ENCODE data around the gene TMPO. TPM values are rescaled to one million over a fixed set of nuclear protein-coding genes. Genes with fewer than 3 reads are reported as not detected.

TMPO gene
- total and polyA plus RNA-seq, 2 donors (not counting 3 experiments of a cell fraction or from before 2014, with no cell fraction given) = 27.8 to 150 TPM

DNA sequence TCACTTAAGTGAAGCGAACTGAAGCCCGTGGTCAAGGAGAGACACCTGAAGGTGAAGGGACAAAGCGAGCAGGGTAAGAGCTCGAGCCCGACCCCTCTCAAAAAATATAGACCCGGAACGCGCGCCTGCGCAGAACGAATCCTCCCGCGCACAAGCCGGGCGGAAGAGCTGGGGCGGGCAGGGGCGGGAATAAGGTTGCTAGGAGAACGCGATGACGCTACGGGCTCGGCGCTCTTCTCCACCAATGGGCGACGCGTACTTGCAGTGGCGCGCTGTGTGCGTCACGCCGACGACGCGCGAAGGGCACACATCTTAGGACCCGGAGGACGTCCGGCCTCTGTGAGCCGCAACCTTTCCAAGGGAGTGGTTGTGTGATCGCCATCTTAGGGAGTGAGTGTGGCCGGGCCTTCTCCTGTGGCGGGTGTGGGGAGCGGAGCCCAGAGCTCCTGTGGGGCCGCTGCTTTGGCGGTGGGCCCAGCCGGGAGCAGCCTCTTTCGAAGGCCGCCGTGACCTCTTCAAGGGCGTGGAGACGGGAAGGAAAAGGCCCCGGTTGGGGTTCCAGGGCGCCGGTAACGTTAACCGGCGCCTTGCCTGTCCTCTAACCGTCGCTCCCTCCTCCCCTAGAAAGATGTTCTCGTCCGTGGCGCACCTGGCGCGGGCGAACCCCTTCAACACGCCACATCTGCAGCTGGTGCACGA, 78.1 kb downstream of the TMPO start, which contains the start of gene SLC25A3:
Gene SLC25A3, plus strand, starts transcription at position 336 of the 699 bp plus-strand sequence. Its CDS starts 293 bp downstream, at position 629.
- H3K27ac ChIP-seq (ENCODE audit: insufficient read depth, low read depth, low read length) = peak within 1 kb of the TSS; percentile 67
- dilution Hi-C loops (cut with MboI; ENCODE audit: extremely low pct_ligation_motif_present, low sequenced_read_pairs) (no loop called here), intact Hi-C loops (cut with micrococcal nuclease) (loop anchor here (1.0 to 5.0 kb wide), 8 partner anchors 27 to 466 kb away; partner anchors contain the start of gene APAF1)
- FAIRE-seq = peak; percentile 95
- TF ChIP-seq FOS (IDR thresholded peaks at IDR 0.05; ENCODE audit: borderline replicate concordance, insufficient read depth, low read length) = no peak
- no peak for TF ChIP-seq GATA2 (IDR thresholded peaks at IDR 0.05; ENCODE audit: insufficient read depth, insufficient read length, low read depth, low read length)
- TF ChIP-seq MYC (IDR thresholded peaks at IDR 0.05; ENCODE audit: low read depth, low read length) = peak; percentile 16
- no peak for TF ChIP-seq EZH2 (IDR thresholded peaks at IDR 0.05; ENCODE audit: borderline replicate concordance, low read depth, low read length, severe bottlenecking)
- TF ChIP-seq, protein P1, sequence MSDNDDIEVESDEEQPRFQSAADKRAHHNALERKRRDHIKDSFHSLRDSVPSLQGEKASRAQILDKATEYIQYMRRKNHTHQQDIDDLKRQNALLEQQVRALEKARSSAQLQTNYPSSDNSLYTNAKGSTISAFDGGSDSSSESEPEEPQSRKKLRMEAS (IDR thresholded peaks at IDR 0.05; ENCODE audit: insufficient read depth, insufficient read length) = peak; percentile 54
- TF ChIP-seq POLR2A (IDR thresholded peaks at IDR 0.05; ENCODE audit: low read depth, low read length) = peak; percentile 99
- TF ChIP-seq, protein P2, sequence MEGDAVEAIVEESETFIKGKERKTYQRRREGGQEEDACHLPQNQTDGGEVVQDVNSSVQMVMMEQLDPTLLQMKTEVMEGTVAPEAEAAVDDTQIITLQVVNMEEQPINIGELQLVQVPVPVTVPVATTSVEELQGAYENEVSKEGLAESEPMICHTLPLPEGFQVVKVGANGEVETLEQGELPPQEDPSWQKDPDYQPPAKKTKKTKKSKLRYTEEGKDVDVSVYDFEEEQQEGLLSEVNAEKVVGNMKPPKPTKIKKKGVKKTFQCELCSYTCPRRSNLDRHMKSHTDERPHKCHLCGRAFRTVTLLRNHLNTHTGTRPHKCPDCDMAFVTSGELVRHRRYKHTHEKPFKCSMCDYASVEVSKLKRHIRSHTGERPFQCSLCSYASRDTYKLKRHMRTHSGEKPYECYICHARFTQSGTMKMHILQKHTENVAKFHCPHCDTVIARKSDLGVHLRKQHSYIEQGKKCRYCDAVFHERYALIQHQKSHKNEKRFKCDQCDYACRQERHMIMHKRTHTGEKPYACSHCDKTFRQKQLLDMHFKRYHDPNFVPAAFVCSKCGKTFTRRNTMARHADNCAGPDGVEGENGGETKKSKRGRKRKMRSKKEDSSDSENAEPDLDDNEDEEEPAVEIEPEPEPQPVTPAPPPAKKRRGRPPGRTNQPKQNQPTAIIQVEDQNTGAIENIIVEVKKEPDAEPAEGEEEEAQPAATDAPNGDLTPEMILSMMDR (IDR thresholded peaks at IDR 0.05; ENCODE audit: extremely low read depth in 1 of 2, insufficient read depth in 1 of 2, low read depth in 1 of 2, low read length in 2 of 2) = no peak
- TF ChIP-seq JUN (IDR thresholded peaks at IDR 0.05; ENCODE audit: borderline replicate concordance, insufficient read depth, insufficient read length, low read depth) = peak; percentile 15
- peak; percentile 99 for TF ChIP-seq POLR2AphosphoS5 (IDR thresholded peaks at IDR 0.05; ENCODE audit: insufficient read depth, low read depth, low read length)
- H3K9ac ChIP-seq (replicated peaks; ENCODE audit: extremely low read depth, insufficient read depth, low read length) = peak within 1 kb of the TSS; percentile 93
- peaks cover 13% of the 10 kb centered on the region for H3K4me1 ChIP-seq (ENCODE audit: control insufficient read depth, extremely low read depth, insufficient read depth, low read length)
- H3K79me2 ChIP-seq (ENCODE audit: control insufficient read depth, insufficient read depth, low read length) = peaks cover 49% of the 10 kb centered on the region
- peak within 1 kb of the TSS; percentile 97 for H3K4me2 ChIP-seq (ENCODE audit: insufficient read depth, low read length)
- H4K20me1 ChIP-seq (replicated peaks; ENCODE audit: control insufficient read depth, extremely low read depth, insufficient read depth, low read length) = peaks cover 12% of the 10 kb centered on the region
- DNase-seq (ENCODE audit: low read depth, low spot score) = peak; percentile 99
- ChIA-PET CTCF (interaction anchor here (0.6 to 3.9 kb wide), 14 partner anchors 9 to 169 kb away, joined by 3 to 31 read pairs (median 4); partner anchors contain the start of genes APAF1 and IKBIP), POLR2A (interaction anchor here (0.6 to 2.7 kb wide), 17 partner anchors 9 to 1432 kb away, joined by 3 to 14 read pairs (median 4); partner anchors contain the start of genes IKBIP and TMPO)
- peak within 1 kb of the TSS; percentile 89 to 98 (median 91) for H3K4me3 ChIP-seq (replicated peaks in 1 of 3; ENCODE audit: insufficient read depth in 1 of 3, low read depth in 1 of 3, low read length in 3 of 3)
- no peaks in the 10 kb centered on the region for H3K27me3 ChIP-seq (ENCODE audit: control insufficient read depth in 2 of 2, insufficient read depth in 2 of 2, low read length in 2 of 2)
- H3K36me3 ChIP-seq (ENCODE audit: control insufficient read depth in 2 of 2, extremely low read depth in 1 of 2, insufficient read depth in 2 of 2, low read length in 2 of 2) = peaks cover 5 to 19% of the 10 kb centered on the region in 2 experiments
- no peaks in the 10 kb centered on the region for H3K9me1 ChIP-seq (replicated peaks; ENCODE audit: control insufficient read depth, extremely low read depth, insufficient read depth, low read length)
- H2AFZ ChIP-seq (ENCODE audit: low read depth, low read length) = peak within 1 kb of the TSS; percentile 76
- BruUV-seq (replicated peaks) = no TSS peak
- H3K9me3 ChIP-seq (replicated peaks; ENCODE audit: control insufficient read depth, insufficient read depth, low read length) = no peaks in the 10 kb centered on the region
